RWPE1 (cell line): Measurements from ENCODE around the gene HEG1.

Experiments used
- CTCF ChIA-PET: fragments of 350-600 bp; sonication (Branson Sonifier 250); formaldehyde crosslinking; extraction: SDS; loops from one replicate; lab custom pipeline; 2021; lab: Yijun Ruan, JAX
- POLR2A ChIA-PET: fragments of 400-600 bp; formaldehyde crosslinking; extraction: SDS; loops from one replicate; lab custom pipeline; 2020; ENCODE audit warnings: antibody characterized with exemption; ENCODE audit not compliant: low non-redundant PET; lab: Yijun Ruan, JAX
- DNase-seq: peaks from one replicate; pipeline ENCODE4 v3.0.0; 2012; ENCODE audit warnings: low spot score
- H3K27ac ChIP-seq: fragments of 450-650 bp; 2 replicates; pipeline ENCODE4 v1.5.1; 2017
- CTCF ChIP-seq: fragments of 450-650 bp; conservative IDR thresholded peaks from 2 replicates; pipeline ENCODE4 v1.5.1; 2017; ENCODE audit warnings: low read depth, mild to moderate bottlenecking

HEG1 gene

GRCh38 chr3:124995460-124995994 lies 60.3 kb downstream of the HEG1 start:
- TF ChIP-seq CTCF = peak; percentile 68
- POLR2A ChIA-PET = no interaction called here
- peak overlapping the region; percentile 41 for H3K27ac ChIP-seq
- peak; percentile 57 for DNase-seq
- CTCF ChIA-PET = interaction anchor here (0.5 to 1.7 kb wide), 17 partner anchors 9 to 469 kb away, joined by 3 to 11 read pairs (median 4); no protein-coding TSS in a partner anchor

GRCh38 chr3:124993466-124993865 lies 62.3 kb downstream of the HEG1 start:
- ChIA-PET POLR2A (no interaction called here), CTCF (no interaction called here)
- no peak for DNase-seq
- TF ChIP-seq CTCF = no peak
- no peak overlapping the region for H3K27ac ChIP-seq

DNA sequence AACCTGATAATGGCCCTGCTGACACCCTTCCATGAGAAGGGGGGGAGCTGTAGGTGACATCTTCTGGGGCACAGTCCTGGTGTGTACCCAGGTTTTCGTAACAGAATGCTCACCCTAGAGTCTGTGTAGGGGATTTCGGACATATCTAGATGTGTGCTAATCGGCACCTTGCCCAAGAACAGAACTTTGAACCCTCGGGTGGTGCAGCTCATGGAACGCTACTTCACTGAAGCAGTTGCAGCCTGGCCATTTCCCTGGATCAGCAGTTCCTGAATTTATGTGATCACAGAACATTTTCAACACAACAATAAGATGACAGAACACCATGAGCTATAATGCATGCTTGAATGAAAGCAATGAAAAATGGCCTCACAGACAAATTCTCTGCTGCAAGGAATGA lies 63.8 kb downstream of the HEG1 start:
- TF ChIP-seq CTCF = no peak
- CTCF ChIA-PET = no interaction called here
- H3K27ac ChIP-seq = no peak overlapping the region
- DNase-seq = no peak
- POLR2A ChIA-PET = no interaction called here

DNA sequence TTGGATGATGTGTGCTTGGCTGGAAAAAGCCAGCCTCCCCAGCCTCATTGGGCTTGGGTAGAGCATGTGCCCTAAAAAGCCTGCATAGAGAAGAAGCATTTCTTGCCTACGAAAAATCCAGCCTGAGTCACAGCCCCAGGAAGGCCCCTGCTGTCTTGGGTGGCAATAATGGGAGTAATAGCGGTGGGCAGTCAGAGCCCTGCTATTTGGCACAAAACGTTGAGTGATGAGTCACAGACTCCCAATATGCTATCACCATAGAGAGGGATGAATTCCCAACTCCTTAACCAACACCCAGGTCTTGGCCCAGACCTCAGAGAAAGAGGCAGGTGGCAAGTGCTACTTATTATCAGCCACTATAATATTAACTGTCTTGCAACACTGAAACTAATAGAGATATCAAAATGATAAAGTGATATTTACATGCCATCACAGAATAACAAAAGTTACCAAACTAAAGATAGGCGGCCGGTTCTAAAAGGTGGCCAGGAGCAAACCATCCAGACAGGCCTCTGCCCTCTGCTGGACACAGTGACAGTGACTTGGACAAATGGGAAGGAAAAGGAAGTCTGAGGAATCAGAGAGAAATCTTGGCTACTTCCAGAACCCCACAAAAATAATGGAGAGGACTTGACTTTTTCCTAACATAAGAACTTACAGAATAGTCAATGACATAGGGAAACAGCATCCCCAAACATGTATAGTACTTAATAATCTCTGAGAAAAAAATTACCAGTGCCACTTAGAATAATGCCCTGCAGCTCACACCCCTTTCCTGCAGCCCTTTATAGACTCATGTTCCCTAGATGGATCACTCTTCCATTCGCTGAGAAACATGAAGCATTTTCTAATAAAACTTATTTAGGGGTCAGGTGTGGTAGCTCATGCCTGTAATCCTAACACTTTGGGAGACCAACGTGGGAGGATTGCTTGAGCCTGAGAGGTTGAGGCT lies 69.3 kb downstream of the HEG1 start:
- ChIA-PET CTCF (interaction anchor here (0.6 to 1.3 kb wide), 3 partner anchors 9 to 215 kb away, joined by 3 to 4 read pairs (median 3); no protein-coding TSS in a partner anchor), POLR2A (no interaction called here)
- H3K27ac ChIP-seq = peak overlapping the region; percentile 98
- peak; percentile 7; the same call in 1 of the 2 replicates for TF ChIP-seq CTCF
- DNase-seq = peak; percentile 89

DNA sequence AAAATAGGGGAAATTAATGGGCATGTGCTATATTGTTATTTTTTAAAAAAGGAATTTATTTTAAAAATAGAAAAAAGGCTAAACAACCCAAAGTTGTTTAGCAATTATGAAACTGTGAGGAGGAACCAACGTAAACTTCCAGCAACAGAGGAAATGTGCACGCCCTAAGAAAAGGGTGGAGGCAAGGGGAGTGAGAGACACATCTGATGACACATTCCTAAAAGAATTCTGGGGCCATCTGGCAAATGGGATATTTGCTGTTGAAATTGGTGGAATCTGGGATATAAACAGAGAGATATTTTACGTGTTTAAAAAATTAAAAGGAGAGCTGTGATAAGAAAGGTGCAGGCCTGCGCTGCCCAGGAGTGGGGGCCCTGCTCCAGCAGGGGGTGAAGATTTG lies 70.4 kb downstream of the HEG1 start:
- DNase-seq = peak; percentile 79
- POLR2A ChIA-PET = no interaction called here

More for the DNA sequence above, 70.4 kb downstream of the HEG1 start:
- TF ChIP-seq CTCF = no peak
- peak overlapping the region; percentile 98 for H3K27ac ChIP-seq
- CTCF ChIA-PET = interaction anchor here (0.7 kb wide), 1 partner anchor 13 kb away, joined by 4 read pairs; no protein-coding TSS in a partner anchor
